HCT116 (cell line): ENCODE data around the gene ZNF552. TPM values are rescaled to one million over a fixed set of nuclear protein-coding genes. Genes with fewer than 3 reads are reported as not detected.

Experiments used
- ATAC-seq: fragments of 200-7000 bp; cut with Tn5 transposase; 2 replicates; pipeline ENCODE4 v1.9.1; 2020; ENCODE audit warnings: mild to moderate bottlenecking, moderate library complexity
- BruUV-seq: library from RNA; stranded (reverse); fragments of 400-500 nt; replicated peaks from 2 replicates; lab custom pipeline; 2021; lab: Mats Ljungman, UMichigan
- CTCF ChIA-PET: fragments of 300-600 bp; sonication (Branson Sonifier 250); formaldehyde crosslinking; loops from one replicate; lab custom pipeline; 2021; ENCODE audit warnings: antibody characterized with exemption; lab: Charles Lee
- POLR2A ChIA-PET: fragments of 300-600, 350-600 bp; sonication (Branson Sonifier 250); formaldehyde crosslinking; loops from one replicate; lab custom pipeline; 2021; ENCODE audit warnings: antibody characterized with exemption; lab: Charles Lee
- RAD21 ChIA-PET, 2 experiments: fragments of 300-600 bp; sonication (Branson Sonifier 250); formaldehyde crosslinking; loops; one replicate each; lab custom pipeline; 2023; ENCODE audit warnings: low total read pairs in 2 of 2; ENCODE audit not compliant: uncharacterized antibody in 2 of 2, unreplicated experiment in 2 of 2, low non-redundant PET in 1 of 2; lab: Charles Lee
- DNase-seq: peaks from one replicate; pipeline ENCODE4 v3.0.0-alpha.2; 2010; ENCODE audit warnings: low read depth, low spot score
- H2AFZ ChIP-seq: fragments of 200-600 bp; shearing (Covaris generic), sonication (generic); 2 replicates; pipeline ENCODE4 v1.6.1; 2017; ENCODE audit warnings: low read depth, mixed run types, mixed read lengths, antibody characterized with exemption, low read length; ENCODE audit not compliant: poor library complexity, severe bottlenecking
- H3K27ac ChIP-seq: 2 replicates; pipeline ENCODE4 v1.5.1; 2012; ENCODE audit warnings: low read depth, low read length
- H3K27me3 ChIP-seq: fragments of 200-600 bp; sonication (generic); 2 replicates; pipeline ENCODE4 v1.6.1; 2016; ENCODE audit warnings: mixed run types, low read length, mixed read lengths; ENCODE audit not compliant: insufficient read depth
- H3K36me3 ChIP-seq, 2 experiments: fragments of 200-500 bp in 1 of 2; fragments of 200-600 bp in 1 of 2; sonication (Bioruptor generic) in 1 of 2; sonication (generic) in 1 of 2; 2 replicates each; pipeline versions ENCODE4 v1.5.1 to v1.6.1; 2014 to 2016; ENCODE audit warnings: low read length in 2 of 2, inconsistent platforms in 1 of 2, mixed read lengths in 1 of 2, mixed run types in 1 of 2; ENCODE audit not compliant: insufficient read depth in 2 of 2, control insufficient read depth in 1 of 2
- H3K4me1 ChIP-seq, 2 experiments: fragments of 200-600 bp in 1 of 2; sonication (generic) in 1 of 2; 2 replicates each; pipeline versions ENCODE4 v1.5.1 to v1.6.1; 2012 to 2017; ENCODE audit warnings: low read length in 2 of 2, inconsistent platforms in 1 of 2, mild to moderate bottlenecking in 1 of 2, mixed read lengths in 1 of 2, mixed run types in 1 of 2, moderate library complexity in 1 of 2; ENCODE audit not compliant: insufficient read depth in 2 of 2, control insufficient read depth in 1 of 2
- H3K4me2 ChIP-seq: fragments of 200-600 bp; sonication (generic); 2 replicates; pipeline ENCODE4 v1.6.1; 2017; ENCODE audit warnings: mixed run types, low read length, mixed read lengths
- H3K4me3 ChIP-seq, 2 experiments: fragments of 200-600 bp in 1 of 2; sonication (generic) in 1 of 2; replicated peaks in 1 of 2; 2 replicates each; pipeline ENCODE4 v1.5.1; 2011 to 2016; ENCODE audit warnings: low read length in 2 of 2, control low read depth in 1 of 2, low read depth in 1 of 2, mild to moderate bottlenecking in 1 of 2, mixed read lengths in 1 of 2, mixed run types in 1 of 2
- H3K79me2 ChIP-seq: fragments of 200-600 bp; sonication (generic); 2 replicates; pipeline ENCODE4 v1.6.1; 2017; ENCODE audit warnings: mild to moderate bottlenecking, mixed run types, low read length, moderate library complexity, mixed read lengths; ENCODE audit not compliant: insufficient read depth
- H3K9ac ChIP-seq: fragments of 200-600 bp; sonication (generic); 2 replicates; pipeline ENCODE4 v1.6.1; 2016; ENCODE audit warnings: low read length, mixed read lengths
- H3K9me2 ChIP-seq: fragments of 200-600 bp; sonication (generic), shearing (Covaris generic); 2 replicates; pipeline ENCODE4 v1.6.1; 2017; ENCODE audit warnings: mixed run types, mild to moderate bottlenecking, moderate library complexity; ENCODE audit not compliant: insufficient read depth
- H3K9me3 ChIP-seq, 2 experiments: fragments of 200-500 bp in 1 of 2; fragments of 200-600 bp in 1 of 2; sonication (Bioruptor generic) in 1 of 2; sonication (generic) in 1 of 2; 2 replicates each; pipeline ENCODE4 v1.6.1; 2014 to 2017; ENCODE audit warnings: low read length in 2 of 2, mixed read lengths in 2 of 2, inconsistent platforms in 1 of 2, low read depth in 1 of 2, mild to moderate bottlenecking in 1 of 2, mixed run types in 1 of 2, moderate library complexity in 1 of 2; ENCODE audit not compliant: control insufficient read depth in 1 of 2, insufficient read depth in 1 of 2
- H4K20me1 ChIP-seq: fragments of 200-600 bp; sonication (generic), shearing (Covaris generic); 2 replicates; pipeline ENCODE4 v1.6.1; 2017; ENCODE audit warnings: mixed run types, mild to moderate bottlenecking, moderate library complexity; ENCODE audit not compliant: insufficient read depth
- CBX3 ChIP-seq: IDR thresholded peaks from 2 replicates; pipeline ENCODE4 v1.6.1; 2012; ENCODE audit warnings: low read depth
- CEBPB ChIP-seq: IDR thresholded peaks from 2 replicates; pipeline ENCODE4 v1.6.1; 2012; ENCODE audit warnings: low read depth
- ELF1 ChIP-seq: IDR thresholded peaks from 2 replicates; pipeline ENCODE4 v1.6.1; 2012; ENCODE audit warnings: low read depth, borderline replicate concordance
- FOSL1 ChIP-seq: IDR thresholded peaks from 2 replicates; pipeline ENCODE4 v1.6.1; 2012; ENCODE audit warnings: low read depth
- MAX ChIP-seq: IDR thresholded peaks from 2 replicates; pipeline ENCODE4 v1.6.1; 2012
- SIN3A ChIP-seq: IDR thresholded peaks from 2 replicates; pipeline ENCODE4 v1.6.1; 2012; ENCODE audit warnings: low read depth
- SP1 ChIP-seq: IDR thresholded peaks from 2 replicates; pipeline ENCODE4 v1.6.1; 2012; ENCODE audit warnings: low read depth
- SRF ChIP-seq: IDR thresholded peaks from 2 replicates; pipeline ENCODE4 v1.6.1; 2012; ENCODE audit warnings: low read depth
- TCF7L2 ChIP-seq: IDR thresholded peaks from 2 replicates; pipeline ENCODE4 v1.7.0; 2011; ENCODE audit warnings: borderline replicate concordance, inconsistent platforms; ENCODE audit not compliant: insufficient read depth, insufficient read length; ENCODE audit errors: extremely low read depth
- YY1 ChIP-seq: IDR thresholded peaks from 2 replicates; pipeline ENCODE4 v1.6.1; 2011; ENCODE audit warnings: low read length, low read depth, moderate library complexity, mild to moderate bottlenecking; ENCODE audit not compliant: insufficient replicate concordance; ENCODE audit errors: extremely low read depth
- ZBTB33 ChIP-seq: IDR thresholded peaks from 2 replicates; pipeline ENCODE4 v1.6.1; 2011; ENCODE audit warnings: mild to moderate bottlenecking, low read length, moderate library complexity; ENCODE audit not compliant: insufficient replicate concordance; ENCODE audit errors: extremely low read depth
- ZNF274 ChIP-seq: fragments of 200-500 bp; sonication (Bioruptor generic); IDR thresholded peaks from 2 replicates; pipeline ENCODE4 v1.6.1; 2014; ENCODE audit warnings: mild to moderate bottlenecking, low read depth, low read length, inconsistent platforms
- intact Hi-C: fragments of 100-400 bp; cut with micrococcal nuclease; formaldehyde crosslinking; loops from 2 replicates; pipeline ENCODE4 v1.10.0; 2022
- total RNA-seq: library from RNA; stranded (reverse); gene quantifications from one replicate; pipeline ENCODE4 v1.2.1, GENCODE V29; 2021; ENCODE audit not compliant: unreplicated experiment

ZNF552 gene
- total RNA-seq, 1 experiment from 2014 or later, result 7.1 TPM

- Histone ChIP-seq H4K20me1 (no peaks in the 10 kb centered on the region), H3K9me3 (peaks cover 13 to 23% of the 10 kb centered on the region in 2 experiments; a peak in 3 of 4 replicates), H3K9ac (no peak overlapping the region), H2AFZ (no peak overlapping the region), H3K9me2 (no peaks in the 10 kb centered on the region), H3K27me3 (no peaks in the 10 kb centered on the region), H3K79me2 (0 out of 2 replicates have a peak, but pooled peaks cover 5% of the 10 kb centered on the region), H3K27ac (no peak overlapping the region), H3K4me2 (no peak overlapping the region), H3K36me3 (peaks cover 2 to 5% of the 10 kb centered on the region in 2 experiments; a peak in 2 of 4 replicates), H3K4me3 (no peak overlapping the region), H3K4me1 (no peaks in the 10 kb centered on the region)
- no peak for DNase-seq
- intact Hi-C loops, result no loop called here
- no peak for ATAC-seq
- TF ChIP-seq ZBTB33, result no peak
- no peak for TF ChIP-seq SIN3A
- no peak for TF ChIP-seq SP1
- TF ChIP-seq SRF, result no peak
- no peak for TF ChIP-seq ELF1
- TF ChIP-seq YY1, result no peak
- no TSS peak for BruUV-seq
- ChIA-PET RAD21 (no interaction called here), POLR2A (no interaction called here), CTCF (no interaction called here)
Observed at GRCh38 chr19:57776764-57777296, 37.9 kb downstream of the ZNF552 start.

GRCh38 chr19:57773488-57773887 is 41.2 kb downstream of the ZNF552 start:
- BruUV-seq, result no TSS peak
- no peak for ATAC-seq
- H3K4me3 ChIP-seq, result no peak overlapping the region

More at GRCh38 chr19:57773488-57773887, 41.2 kb downstream of the ZNF552 start:
- H4K20me1 ChIP-seq, result no peaks in the 10 kb centered on the region
- H3K27ac ChIP-seq, result no peak overlapping the region
- H3K79me2 ChIP-seq, result 0 out of 2 replicates have a peak, but pooled peaks cover 10% of the 10 kb centered on the region
- no peaks in the 10 kb centered on the region for H3K27me3 ChIP-seq
- 0 out of 4 replicates have a peak, but pooled peaks cover 0 to 1% of the 10 kb centered on the region in 2 experiments for H3K36me3 ChIP-seq
- no peak overlapping the region for H3K4me2 ChIP-seq
- no peaks in the 10 kb centered on the region for H3K4me1 ChIP-seq
- no peak for TF ChIP-seq ELF1
- no peak for TF ChIP-seq CEBPB
- TF ChIP-seq SIN3A, result no peak
- TF ChIP-seq SP1, result no peak
- TF ChIP-seq MAX, result no peak
- no peak for TF ChIP-seq YY1
- no peak for TF ChIP-seq FOSL1
- TF ChIP-seq CBX3, result no peak
- TF ChIP-seq ZNF274, result no peak
- TF ChIP-seq TCF7L2, result no peak
- TF ChIP-seq, all 23 proteins: peak for 0
- intact Hi-C loops, result no loop called here
- Histone ChIP-seq H3K9me2 (no peaks in the 10 kb centered on the region), H3K9me3 (peaks cover 0 to 17% of the 10 kb centered on the region in 2 experiments; a peak in 2 of 4 replicates), H2AFZ (no peak overlapping the region), H3K9ac (no peak overlapping the region)
- CTCF ChIA-PET, result no interaction called here
- POLR2A ChIA-PET, result no interaction called here
- RAD21 ChIA-PET, result no interaction called here
- no peak for DNase-seq
